GM10266 (cell line): Measurements from ENCODE around the gene PNPO.

ENCODE experiments used
- DNase-seq: peaks from one replicate; pipeline ENCODE4 v3.0.0; 2012; ENCODE audit errors: extremely low spot score
- TF ChIP-seq, protein P1 (sequence below): IDR thresholded peaks from 2 replicates; pipeline ENCODE4 v1.5.1; 2012; ENCODE audit warnings: mild to moderate bottlenecking, low read depth; ENCODE audit not compliant: control insufficient read depth, insufficient read depth; ENCODE audit errors: missing control alignments

The PNPO gene

DNA sequence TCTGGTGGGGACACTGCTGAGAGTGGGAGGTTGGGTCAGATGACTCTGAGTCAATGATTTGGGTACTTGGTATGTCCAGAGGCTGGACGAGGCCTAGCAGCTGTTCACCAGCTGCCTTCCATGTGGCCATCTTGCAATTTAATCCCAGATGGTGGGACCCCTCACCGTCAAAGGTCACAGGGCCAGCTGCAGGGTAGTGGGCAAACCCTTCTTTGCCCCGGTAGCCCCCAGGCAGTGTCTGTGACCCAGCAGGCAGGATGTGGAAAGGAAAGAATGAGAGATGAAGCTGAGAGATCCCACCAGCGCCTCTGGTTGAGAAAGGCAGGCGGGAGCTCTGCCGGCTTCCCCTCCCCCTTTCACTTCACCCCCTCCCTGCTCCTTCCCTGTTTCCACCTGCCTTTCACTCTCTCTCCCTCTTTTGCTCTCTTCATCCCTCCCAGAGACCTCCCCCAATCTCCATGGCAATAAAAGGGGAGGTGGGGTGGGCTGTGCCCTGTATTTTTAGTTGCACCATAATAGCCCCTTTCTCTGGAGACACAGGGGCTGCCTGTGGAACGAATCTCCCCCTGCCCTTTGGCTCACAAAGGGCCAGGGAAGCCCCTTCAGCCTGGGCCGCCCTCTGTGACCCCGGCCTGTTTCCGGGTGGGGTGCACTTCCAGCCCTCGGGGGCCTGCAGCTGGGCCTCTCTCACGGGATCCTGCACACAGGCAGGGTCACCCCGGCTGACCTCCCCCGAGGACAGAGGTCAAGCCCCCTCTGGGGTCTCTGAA, 49.8 kb downstream of the PNPO start:
- TF ChIP-seq, protein P1, sequence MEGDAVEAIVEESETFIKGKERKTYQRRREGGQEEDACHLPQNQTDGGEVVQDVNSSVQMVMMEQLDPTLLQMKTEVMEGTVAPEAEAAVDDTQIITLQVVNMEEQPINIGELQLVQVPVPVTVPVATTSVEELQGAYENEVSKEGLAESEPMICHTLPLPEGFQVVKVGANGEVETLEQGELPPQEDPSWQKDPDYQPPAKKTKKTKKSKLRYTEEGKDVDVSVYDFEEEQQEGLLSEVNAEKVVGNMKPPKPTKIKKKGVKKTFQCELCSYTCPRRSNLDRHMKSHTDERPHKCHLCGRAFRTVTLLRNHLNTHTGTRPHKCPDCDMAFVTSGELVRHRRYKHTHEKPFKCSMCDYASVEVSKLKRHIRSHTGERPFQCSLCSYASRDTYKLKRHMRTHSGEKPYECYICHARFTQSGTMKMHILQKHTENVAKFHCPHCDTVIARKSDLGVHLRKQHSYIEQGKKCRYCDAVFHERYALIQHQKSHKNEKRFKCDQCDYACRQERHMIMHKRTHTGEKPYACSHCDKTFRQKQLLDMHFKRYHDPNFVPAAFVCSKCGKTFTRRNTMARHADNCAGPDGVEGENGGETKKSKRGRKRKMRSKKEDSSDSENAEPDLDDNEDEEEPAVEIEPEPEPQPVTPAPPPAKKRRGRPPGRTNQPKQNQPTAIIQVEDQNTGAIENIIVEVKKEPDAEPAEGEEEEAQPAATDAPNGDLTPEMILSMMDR: no peak
- DNase-seq: no peak

DNA sequence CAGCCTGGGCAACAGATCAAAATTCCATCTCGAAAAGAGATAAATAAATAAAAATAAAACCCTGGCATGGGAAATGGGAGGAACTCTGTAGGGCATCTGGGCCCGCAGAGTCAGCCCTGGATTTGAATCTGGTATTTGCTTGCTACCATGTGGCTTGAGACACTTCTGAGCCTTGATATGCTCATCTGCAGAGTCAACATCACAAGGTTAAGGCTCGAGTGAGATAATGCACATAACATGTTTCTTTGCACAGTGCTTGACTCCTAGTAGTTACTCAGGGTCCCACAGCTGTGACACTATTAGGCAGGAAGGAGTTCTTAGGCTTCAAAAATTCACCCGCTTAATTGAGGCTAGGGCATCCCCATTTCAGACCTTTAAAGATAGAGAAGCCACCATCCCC, 50.8 kb downstream of the PNPO start:
- no peak for DNase-seq
- TF ChIP-seq, protein P1: no peak

DNA sequence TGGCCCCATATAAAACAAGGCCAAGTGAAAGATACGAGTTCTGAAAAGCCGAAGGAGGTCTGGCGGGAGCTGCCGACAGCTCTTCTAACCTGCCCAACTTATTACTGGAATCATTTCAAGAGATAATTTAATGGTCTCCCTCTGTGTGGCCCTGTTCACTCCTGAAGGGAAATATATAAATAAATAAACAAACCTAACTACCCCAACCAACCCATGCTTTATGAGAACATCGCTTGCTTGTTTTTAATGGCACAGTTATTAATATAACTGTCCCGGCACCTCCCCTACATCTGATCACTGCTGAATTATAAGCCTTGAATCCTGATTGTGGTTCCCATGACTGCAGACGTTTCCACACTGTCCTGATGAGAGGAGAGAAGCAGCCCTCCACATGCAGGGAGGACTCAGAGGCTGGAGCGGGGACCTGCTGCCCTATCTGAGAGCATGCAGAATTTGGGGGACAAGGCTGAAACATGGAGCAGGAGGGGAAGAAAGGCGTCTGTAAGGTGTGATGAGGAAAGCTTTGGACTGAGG, 51.7 kb downstream of the PNPO start:
- no peak for DNase-seq
- TF ChIP-seq, protein P1: no peak

DNA sequence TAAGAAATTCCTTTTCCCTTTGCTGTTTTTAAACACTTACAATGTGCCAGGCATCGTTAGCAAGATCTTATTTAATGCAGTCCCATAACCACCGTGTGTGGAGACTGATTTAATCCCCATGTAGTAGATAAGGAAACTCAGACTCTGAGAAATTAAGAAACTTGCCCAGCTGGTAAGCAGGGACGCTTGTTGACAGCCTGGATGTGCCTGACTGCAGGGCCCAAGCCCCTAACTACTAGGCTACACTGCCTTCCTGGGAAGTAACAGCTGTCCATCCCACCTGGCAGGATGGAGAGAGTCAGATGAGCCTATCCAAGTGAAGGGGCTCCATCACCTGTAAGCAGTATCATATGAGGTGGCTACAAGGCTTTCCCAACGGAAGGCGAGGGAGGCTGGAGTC, 52.6 kb downstream of the PNPO start:
- DNase-seq: no peak
- TF ChIP-seq, protein P1: no peak

DNA sequence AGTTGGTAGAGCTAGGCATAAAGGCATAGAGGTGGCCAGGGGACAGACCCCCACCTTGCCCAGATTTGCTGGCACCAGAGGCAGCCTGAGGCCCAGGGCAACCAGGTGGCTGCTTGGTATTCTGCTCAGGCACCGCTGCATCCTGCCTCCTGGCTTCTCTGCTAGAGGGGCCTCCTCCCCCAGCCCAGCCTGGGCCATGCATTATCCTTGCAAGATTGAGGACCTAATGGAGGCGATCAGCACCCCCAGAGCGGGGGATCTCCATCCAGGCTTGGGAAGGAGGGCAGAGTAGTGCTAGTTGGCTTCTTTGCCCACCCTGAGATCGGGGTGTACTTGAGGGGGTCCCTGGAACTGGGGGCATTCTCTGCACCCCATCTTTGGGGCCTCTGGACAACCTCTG, 53.4 kb downstream of the PNPO start:
- TF ChIP-seq, protein P1: no peak
- no peak for DNase-seq

DNA sequence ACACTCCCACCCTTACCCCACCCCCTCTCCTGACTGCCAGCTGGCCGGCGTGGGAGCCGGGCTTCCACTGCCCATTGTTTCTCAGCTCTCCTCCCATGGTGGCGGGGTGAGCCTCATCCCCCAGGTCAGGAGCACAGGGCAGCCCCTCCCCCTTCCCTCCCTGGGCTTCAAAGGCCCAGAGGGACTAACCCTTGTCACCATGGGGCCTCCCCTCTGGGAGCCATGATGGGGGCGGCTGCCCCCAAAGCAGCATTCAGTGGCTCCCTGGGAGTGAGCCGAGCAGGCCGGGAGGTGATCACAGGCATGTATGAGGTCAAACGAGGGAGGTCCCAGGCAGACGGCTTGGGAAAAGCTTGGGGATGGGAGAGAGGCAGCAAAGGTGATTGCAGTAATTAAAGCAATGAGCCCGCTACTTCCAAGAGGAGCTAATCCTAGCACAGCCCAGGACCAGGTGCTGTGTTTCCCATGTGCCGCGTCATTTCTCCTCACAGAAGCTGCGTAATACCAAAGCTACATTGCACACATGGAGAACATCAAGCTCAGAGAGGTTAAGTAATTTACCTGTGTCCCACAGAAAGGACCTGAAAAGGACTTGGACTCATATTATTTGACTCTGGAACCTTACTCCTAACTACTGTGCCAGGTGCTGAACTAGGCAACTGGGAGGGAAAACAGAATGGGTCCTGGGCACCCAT, 54.0 kb downstream of the PNPO start:
- no peak for DNase-seq
- TF ChIP-seq, protein P1: no peak

DNA sequence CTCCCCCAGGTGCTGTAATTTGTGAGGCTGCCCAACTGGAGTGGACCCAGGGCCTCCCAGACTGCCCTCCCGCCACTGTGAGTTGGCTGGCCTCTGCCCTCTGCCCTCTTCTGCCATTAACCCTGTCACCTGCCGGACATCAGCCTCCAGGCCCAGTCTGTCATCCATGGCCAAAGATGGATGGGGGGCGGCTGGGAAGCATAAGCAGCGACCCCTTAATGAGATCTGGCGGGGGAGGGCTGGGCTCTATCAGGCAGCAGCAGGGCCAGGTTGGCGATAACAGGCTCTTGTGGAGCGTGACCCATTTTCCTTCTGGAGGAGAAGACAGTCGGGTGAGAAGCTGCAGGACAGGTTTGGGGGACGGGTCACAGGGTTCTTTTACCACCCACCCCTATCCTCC, 54.8 kb downstream of the PNPO start:
- TF ChIP-seq, protein P1: no peak
- DNase-seq: no peak
